SIG-M5 treated with dmso at 0.1 percent for 504 hours (cell line): ENCODE measurements around the gene ESR1.
"Not testable (repeated sequence)": the region's sequence is repeated elsewhere in the genome, so short reads cannot be mapped to it uniquely, and the experiment has no call there.

Experiments used
- DNase-seq: peaks from one replicate; lab custom pipeline; 2025; ENCODE audit not compliant: unreplicated experiment; lab: John Stamatoyannopoulos, UW

ESR1 gene

DNA sequence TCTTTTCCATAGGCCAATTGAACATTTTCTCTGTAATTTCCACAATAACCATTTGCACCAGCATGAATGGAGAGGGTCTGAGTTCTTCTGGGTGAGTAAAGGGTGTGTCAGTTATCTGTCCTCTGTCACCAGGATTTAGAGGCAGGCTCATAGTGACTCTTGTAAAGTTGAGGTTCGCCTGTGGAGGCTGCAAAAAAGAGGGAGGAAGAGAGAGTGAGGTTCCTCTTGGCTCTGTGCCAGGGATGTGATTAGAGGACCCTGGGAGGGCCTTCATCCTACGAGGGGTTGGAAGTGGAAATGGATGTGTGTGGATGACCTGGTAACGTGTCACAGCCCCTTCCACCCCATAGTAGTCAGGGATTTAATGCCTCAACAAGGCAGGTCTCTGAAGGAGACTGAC, 242.0 kb downstream of the ESR1 start:
- no peak for DNase-seq

DNA sequence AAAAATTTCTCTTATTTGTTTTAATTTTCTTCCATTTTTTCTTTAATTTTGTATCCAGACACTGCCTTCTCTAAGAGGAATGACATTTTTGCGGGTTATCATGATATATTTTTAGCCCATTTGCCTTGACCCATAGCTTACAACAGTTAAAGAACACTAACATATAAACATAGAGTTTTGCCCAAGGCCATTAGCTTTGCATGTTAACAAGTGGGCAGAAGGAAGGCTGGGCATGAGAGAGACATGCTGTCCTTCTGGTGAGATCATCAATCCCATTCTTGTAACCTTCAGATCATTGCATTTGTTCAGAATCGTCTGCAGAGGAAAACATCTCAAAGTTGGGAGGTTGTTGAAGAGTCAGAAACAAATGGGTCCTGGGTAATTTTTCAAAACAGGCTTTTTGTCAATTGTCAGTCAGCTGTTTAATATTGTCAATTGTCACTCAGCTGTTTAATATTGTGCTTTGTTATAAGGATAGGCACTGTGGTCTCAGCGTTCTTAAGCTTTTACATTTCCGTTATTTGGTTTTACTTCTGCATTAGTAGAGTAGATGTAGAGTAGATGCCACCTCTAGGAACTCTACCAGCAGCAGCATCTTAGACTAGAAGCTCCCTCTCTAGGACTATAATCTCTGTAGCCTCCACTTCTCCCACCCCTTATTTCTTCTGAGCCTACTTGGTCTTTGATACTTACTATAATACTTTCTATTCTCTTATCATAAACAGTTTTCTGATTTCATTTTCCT, 243.1 kb downstream of the ESR1 start:
- DNase-seq, result no peak

DNA sequence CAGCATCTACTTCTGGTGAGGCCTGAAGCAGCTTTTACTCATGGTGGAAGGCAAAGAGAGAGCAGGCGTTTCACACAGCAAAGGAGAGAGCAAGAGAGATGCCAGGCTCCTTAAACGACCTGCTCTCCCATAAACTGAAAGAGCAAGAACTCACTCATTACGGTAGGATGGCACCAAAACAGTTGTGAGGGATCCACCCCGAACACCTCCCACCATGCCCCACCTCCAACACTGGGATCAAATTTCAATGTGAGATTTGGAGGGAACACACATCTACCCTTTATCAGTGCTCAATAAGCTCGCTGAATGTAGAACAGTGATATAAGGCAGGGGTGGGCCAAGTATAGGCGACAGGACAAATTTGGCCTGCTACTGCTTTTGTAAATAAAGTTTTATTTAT, 244.6 kb downstream of the ESR1 start:
- no peak for DNase-seq

DNA sequence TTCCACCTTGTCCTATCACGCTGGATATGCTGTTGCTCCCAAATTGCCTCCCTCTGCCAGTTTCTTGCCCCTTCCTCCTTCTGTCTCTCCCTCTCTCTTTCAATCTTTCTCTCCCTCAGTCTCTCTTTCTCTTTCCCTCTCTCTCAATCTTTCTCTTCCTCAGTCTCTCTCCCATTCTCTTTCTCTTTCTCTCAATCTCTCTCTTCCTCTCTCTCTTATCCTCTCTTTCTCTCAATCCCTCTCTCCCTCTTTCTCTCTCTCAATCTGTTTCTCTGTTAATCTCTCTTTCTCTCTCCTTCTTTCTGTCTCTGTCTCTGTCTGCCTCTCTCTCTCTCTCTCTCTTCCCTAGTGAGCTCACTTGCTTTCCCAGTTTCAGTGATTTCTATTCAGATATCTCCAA, 245.8 kb downstream of the ESR1 start:
- no peak for DNase-seq

DNA sequence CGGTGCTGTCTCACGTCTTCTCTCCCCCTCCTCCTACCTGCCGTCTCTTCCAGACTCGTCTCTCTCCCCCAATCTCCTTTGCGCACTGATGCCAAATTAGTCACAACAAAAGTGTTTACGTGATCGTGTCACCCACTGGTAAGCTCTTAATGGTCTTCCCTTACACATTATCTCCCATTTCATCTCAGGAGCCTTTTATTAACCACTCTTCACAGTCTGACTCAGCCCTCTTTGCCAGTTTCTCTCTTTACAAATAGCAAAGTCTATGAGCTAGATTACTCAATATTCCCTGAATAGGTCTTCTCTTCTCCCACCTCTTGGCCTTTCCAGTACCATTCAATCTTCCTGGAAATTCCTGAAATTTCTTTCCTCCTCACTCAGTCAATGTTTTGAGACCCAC, 247.0 kb downstream of the ESR1 start:
- DNase-seq, result no peak

DNA sequence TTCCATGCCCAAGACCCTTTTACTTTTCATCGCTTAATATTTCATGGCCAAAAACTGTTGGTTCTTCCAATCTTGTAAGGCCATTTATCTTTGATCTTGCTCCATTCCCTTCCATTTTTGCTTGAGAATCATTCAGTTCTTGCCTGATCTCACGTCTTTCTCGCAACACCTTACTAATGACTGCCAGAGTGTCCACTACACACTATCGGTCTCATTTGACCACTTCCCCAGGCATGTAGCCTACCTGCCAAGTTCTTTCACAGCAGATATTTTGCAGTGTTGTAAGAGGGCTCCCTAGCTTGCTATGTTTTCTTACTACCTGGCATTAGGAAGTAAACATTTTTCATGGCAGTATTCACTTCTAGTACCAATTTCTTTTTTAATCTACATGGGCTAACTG, 248.0 kb downstream of the ESR1 start:
- DNase-seq, result no peak

DNA sequence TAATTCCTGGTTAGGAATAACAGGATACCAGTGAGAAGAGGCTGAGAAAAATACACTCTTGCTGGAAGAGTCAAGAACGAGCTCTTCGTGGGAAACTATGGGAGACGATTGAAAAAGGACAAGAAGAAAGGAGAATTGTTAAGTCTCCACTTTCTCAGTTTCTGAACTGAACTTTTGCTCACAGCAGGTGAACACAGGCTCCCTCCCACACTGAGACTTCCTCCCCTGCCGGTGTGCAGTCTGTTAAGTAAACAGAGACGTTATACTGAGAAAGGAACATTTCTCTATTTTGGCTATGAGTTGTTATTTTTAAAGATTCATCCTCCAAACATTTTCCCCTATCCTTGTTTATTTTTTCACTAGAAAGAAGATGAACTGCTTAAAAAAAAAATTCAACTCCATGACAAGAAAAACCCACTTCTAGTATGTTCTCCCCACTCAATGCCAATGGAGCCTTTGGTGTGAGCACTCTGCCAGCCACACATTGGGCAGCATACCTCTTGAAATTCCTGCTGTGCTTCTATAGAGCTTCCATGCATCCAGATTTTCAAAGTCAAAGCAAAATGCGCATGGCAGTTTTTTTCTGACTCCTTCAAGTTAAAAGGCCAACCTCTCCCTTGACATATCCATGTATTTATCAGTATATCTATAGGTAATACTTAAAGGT, 250.5 kb downstream of the ESR1 start:
- DNase-seq, result no peak

DNA sequence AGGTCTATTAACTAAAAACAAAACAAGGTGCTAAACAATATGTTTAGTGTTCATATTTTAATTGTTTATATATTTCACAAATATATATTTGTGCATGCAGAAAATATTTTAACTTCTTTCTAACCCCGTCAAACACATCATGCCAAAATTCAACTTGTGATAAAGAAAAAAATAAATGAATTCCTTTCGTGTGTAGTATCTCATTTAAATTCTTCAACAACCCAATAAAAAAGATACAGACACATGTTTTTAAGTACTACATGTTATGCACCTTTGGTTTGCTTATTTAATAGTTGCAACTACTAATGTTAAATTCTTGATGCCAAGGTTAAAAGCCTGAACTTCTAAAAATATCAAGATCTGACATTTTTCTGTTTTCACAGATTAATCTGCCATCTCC, 252.4 kb downstream of the ESR1 start:
- no peak for DNase-seq

DNA sequence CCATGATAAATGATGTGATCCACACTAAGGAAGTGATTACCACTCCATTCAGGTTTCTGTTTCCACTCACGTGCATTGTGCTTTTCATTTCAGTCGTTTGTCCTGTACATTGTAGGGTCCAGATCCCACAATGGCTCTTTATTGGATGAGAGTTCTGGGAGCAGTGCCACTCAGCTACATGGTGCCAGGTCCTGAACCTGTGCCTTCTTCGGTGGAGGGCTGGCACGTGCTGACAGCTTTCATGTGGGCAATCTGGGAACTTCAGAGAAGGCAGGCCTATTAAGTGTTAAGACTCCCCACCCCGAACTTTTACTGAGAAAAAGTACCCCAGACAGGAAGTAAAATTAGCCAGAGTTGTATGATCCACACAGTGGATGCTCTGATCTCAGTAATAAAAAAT, 255.0 kb downstream of the ESR1 start:
- DNase-seq, result no peak

DNA sequence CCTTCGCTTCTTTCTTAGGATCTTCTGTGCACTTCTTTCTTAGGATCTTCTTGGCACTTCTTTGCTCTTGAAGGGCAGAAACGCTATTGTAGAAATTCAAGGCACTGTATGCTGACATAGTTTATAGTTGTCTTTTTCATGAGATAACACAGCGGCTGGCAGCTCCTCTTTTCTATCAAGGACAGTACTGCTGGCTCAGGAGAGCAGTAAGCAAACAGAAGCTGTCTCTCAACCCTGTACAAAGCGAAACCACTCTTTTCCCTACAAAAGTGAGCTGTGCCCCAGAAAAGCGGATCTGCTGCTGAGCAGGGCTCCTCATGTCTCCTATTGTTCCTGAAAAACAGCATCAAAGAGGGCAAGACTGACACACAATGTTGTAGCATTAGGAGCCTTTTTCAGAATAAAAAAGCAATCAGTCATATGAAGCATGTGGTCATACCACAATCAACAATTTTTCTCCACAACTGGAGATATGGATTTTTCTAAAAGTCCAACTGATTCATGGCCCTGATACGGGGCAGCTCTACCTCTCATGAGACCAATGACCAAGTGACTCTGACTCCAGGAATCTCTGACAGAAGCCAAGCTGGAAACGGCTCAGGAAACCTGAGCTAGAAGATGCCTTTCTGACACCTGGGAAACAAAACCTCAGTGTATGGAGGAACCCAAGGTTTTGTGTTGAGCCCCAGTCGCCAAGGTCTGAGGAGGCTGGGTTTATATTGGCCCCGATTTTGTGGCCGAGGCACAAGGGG, 255.9 kb downstream of the ESR1 start:
- DNase-seq, result no peak

DNA sequence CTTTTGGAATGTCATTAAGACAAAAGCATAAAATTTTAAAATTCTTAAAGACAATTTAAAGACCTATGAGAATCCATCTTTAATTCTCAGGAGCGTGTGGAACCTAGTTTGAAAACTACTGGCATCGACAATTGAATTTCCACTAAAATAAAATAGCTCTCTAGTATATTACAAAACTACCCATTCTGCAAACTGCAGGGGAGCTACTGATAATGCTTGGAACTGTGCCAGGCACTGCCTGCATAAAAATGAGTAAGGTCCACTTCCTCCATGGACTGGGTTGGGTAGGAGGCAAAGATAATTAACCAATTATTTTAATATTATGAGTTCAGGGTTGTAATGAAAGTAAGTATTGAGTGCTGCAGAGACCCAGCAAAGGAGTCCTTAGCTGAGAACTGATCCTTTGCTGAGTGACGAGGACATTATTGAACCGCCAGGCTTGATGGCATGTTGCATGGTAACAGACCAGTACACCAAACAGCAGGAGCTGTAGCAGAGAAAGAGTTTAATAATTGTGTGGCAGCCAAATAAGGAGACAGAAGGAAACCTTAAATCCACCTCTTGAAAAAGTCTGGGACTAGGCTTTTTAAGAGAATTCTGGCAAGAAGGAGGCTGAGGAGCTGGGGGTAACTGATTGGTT, 261.3 kb downstream of the ESR1 start:
- no peak for DNase-seq

DNA sequence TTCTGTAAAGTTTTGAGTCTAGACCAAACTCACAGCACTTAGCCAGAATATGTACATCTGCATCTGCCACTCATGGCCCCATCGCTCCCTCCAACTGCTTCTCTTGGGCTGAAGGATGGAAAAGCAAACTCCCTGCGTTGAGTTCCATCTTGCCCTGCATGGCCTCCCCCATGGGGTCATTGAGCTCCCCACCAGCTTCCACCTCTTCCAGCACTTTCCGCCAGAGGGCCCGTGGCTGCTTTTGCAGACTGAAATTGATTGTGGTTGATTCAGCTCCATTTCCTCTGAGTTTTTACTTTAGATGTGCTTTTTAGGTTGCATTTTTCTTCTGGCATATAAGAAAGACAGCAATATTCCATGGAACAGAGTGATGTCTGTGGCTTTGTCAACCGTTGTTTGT, 263.1 kb downstream of the ESR1 start:
- DNase-seq, result no peak

DNA sequence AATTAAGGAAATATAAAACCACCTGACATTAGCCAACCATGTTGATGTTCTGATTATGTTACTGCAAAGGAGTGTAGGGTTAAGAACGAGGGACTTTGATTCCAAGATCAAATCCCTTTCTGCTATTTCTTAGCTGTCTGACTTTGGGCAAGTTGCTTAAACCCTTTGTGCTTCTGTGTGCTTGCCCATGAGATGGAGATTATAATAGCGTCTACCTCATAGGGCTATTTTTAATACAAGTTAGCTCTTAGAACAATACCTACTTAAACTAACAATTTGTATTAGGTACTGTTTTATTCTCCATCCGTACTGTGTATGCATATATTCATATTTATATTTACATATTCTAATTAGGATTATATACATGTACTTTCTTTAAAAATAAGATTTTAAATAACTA, 263.8 kb downstream of the ESR1 start:
- DNase-seq, result no peak

DNA sequence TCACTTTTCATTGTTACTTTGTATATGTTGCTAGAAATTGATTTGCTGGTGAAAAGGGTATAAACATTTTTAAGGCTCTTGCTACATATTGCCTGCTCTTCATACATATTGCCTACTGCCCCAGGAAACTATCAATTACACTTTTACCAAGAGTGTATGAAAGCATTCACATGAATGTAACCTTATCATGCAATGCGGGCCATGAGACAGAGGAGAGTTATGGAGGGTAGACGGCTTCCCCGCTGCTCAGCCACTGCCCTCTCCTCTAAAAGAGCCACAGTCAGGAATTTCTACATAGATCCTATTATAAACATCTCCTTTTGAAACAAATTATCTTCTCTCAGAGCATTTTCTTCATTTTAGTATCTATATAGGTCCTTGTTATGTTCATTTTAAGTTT, 264.4 kb downstream of the ESR1 start:
- DNase-seq, result no peak

DNA sequence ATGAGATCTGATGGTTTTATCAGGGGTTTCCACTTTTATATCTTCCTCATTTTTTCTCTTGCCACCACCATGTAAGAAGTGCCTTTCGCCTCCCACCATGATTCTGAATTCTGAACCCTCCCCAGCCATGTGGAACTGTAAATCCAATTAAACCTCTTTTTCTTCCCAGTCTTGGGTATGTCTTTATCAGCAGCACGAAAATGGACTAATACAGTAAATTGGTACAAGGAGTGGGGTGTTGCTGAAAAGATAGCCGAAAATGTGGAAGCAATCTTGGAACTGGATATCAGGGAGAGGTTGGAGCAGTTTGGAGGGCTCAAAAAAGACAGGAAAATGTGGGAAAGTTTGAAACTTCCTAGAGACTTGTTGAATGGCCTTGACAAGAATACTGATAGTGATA, 268.8 kb downstream of the ESR1 start:
- not testable (repeated sequence) for DNase-seq

DNA sequence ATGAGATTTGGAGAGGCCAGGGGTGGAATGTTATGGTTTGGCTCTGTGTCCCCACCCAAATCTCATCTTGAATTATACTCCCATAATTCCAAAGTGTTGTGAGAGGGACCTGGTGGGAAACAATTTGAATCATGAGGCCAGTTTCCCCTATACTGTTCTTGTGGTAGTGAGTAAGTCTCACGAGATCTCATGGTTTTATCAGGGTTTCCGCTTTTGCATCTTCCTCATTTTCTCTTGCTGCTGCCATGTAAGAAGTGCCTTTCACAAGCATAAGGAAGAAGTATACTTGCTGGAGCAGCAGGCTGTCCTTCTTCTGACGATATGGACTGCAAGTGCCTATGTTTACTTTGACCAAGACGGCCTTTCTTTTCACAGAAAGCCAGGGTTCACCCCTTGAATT, 270.5 kb downstream of the ESR1 start:
- DNase-seq, result no peak

DNA sequence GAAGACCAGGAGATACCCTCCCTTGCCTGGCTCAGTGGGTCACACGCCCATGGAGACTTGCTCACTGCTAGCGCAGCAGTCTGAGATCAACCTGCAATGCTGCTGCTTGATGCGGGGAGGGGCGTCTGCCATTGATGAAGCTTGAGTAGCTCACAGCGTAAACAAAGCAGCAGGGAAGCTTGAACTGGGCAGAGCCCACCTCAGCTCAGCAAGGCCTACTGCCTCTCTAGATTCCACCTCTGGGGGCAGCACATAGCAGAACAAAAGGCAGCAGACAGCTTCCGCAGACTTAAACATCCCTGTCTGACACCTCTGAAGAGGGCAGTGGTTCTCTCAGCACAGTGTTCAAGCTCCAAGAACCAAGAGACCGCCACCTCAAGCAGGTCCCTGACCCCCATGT, 271.3 kb downstream of the ESR1 start:
- DNase-seq, result no peak

DNA sequence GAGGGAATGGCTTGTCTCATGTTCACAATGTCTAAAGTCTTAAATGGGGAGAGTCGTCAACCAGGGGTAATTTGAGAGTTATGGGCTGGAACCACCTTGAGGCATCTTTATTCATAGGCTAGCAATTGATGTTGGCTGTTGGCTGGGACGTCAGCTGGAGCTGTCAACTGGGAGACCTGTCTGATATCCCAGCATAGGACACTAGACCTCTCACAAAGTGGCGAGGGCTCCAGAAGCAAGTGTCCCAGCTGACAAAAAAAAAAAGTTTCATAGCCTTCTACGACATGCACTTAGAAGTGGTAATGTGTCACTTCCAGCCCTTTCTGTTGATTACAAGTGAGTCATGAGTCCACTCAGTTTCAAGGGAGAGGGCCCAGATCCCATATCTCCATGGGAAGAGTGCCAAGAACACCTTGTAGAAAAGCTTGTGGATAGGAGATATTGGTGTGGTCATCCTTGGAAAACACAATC, 278.0 kb downstream of the ESR1 start:
- no peak for DNase-seq

DNA sequence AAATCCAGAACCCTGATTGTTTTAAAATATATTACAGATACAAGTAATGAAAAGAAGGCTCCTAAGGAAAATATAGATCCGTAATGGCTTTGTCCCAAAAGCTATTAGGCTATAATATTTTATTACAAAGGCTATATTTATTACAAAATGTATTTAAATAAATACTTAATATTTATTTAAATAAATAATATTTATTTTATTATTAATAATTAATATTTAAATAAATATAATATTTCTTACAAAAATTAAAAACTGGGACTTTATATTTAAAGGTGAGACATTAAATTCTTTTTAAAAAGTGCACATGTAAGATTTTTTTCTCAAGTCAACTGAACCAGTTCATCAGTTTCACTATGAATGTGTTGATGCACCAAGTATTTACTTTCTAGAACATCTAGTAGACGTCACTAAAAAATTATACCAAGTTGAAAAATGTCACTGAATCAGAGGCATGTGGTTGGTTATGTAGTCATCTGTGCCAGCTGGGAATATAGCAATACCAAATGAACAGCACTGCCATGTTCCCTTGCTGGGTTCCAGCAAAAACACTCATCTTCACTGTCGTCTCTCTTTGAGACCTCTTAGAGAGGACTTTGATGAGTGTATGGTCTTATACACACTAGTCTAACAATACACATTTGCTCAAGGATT, 278.9 kb downstream of the ESR1 start:
- no peak for DNase-seq

DNA sequence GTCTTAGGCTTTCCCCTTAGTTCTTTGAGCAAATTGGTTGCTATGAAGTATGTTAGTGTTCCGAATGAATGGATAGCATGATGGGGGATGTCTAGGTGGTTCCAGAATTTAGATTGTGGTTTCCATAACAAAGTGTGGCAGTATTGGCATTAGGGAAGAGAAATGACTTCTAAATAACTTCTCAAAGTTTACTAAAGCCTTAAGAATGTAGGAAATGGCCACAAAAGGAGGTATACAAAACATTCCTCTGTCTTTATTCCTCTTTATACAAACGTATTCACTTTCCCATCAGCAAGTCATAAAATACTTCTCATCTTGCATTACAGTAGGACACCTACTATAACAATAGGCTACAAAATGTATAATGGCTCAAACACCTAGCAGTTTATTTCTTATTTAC, 279.6 kb downstream of the ESR1 start:
- DNase-seq, result no peak

DNA sequence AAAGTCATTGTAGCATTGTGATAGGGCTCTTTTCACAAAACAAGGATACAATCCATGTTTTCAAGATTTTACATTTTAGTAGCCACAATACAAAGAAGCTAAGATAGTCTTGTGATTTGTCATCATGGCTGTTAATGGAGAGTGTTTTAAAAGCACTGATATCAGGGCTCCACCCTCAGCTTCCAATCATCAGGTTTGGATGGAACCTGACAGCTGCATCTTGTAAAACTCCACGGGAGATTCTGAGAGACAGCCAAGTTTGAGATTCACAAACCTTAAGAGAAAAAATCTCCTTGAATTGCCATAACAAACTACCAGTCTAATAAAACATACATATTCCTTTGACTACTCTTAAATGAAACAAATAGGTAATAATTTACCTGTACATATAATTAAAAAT, 280.2 kb downstream of the ESR1 start:
- no peak for DNase-seq
